SK-MEL-5 (cell line): ENCODE data around the gene VSTM2B. TPM values are rescaled to one million over a fixed set of nuclear protein-coding genes. Genes with fewer than 3 reads are reported as not detected.
A peak's percentile ranks its signal among the peaks of the same experiment; 100 is the strongest.

Experiments used
- DNase-seq: peaks from one replicate; pipeline ENCODE4 v3.0.0-alpha.2; 2016; ENCODE audit warnings: low read depth, low spot score
- in situ Hi-C: cut with HindIII; loops from 2 replicates; pipeline ENCODE4 v1.10.0; 2016; ENCODE audit warnings: low sequenced_read_pairs, high pct_unique_total_duplicates, low pct_unique_long_range_greater_than_20kb
- total RNA-seq: library from RNA; depleted of rRNA; stranded (reverse); fragments of >200 nt; shearing (Covaris generic); gene quantifications from 2 replicates; pipeline ENCODE4 v1.2.3, GENCODE V29; 2014

The VSTM2B gene
- total RNA-seq, 1 experiment from 2014 or later: not detected

DNA sequence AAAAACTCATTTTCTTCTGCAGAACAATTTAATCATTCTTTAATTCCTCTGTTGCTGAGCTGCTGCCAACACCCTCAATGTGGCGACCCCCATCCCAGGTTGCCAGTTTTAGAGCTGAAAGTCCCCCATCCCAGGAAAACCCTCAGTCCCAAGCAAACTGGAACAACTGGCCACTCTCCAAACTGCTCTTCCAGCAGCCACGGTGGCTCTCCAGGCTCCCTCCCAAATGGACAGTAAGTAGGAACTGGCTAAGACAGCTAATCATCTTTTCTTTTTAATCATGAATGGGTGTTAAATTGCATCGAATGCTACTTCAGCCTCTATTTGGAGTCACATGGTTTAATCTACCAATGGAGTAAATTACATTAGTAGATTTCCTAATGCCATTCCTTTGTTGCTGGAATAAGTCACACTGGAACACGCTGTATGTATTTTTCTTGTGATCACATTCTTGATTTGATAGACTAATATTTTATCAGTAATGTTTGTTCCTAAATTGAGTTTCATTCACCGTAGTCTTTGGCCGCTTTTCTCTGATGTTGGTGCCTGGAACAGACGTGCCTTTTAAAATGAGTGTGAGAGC is 33.7 kb upstream of the VSTM2B start:
- in situ Hi-C loops: no loop called here
- DNase-seq: no peak

DNA sequence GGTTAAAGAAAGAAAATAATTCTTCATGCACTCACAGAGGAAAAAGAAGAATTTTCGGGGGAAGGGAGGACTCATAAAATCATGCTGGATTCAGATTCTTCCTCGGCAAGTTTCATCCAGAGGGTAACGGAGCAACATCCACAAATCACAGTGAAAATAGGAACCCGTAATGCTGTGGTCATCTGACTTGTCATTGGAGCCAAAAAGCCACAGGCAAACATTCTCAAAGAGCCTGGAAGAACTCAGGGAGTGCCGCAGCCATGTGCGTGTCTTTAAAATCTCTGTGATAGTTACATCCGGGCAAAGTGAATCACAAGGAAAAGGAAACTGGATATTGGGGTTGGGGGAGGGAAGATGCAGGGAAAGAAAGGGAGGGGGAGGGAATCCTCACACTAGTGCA is 33.0 kb upstream of the VSTM2B start:
- in situ Hi-C loops: no loop called here
- peak; percentile 40 for DNase-seq

DNA sequence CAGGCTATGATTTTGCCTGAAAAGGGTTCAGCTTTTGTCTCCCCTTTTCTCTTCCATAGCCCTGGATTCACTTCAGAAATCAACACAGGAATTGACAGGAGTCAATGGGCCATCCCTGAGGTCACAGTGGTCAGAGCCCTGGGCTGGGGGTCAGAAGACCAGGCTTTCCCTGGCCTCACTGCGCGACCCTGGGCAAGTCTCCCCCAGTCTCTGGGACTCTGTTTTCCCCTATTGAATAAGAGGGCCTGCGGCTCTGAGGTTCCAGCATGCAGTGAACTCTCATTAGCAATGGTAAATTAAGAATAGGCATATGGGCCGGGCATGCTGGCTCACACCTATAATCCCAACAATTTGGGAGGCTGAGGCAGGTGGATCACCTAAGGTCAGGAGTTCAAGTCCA is 30.7 kb upstream of the VSTM2B start:
- in situ Hi-C loops: no loop called here
- no peak for DNase-seq

DNA sequence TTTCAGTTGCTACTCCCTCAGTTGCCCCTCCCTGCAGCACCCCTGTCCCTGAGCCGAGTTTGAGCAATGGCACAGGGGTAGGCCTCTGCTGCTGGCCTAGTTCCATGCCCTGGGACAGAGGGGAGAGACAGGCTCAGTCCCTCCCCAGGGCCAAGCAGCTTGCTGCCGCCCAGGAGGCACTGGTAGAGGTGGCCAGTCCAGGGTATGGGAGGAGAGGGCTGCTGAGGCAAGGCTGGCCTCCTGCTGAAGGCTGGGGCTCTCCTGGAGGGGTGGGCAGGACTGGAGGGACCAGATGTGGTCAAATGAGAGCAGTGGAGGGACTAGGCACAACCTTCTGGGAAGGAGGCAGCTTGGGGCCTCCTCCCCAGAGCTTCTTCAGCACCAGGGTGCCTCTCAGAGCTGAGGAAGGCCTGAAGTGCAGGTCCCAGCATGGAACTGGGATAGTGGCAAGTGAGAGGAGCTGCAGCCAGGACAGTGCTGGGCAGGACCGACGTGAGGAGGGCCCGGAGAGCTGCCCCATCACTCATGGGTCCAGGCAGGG is 29.8 kb upstream of the VSTM2B start:
- no peak for DNase-seq
- in situ Hi-C loops: no loop called here

DNA sequence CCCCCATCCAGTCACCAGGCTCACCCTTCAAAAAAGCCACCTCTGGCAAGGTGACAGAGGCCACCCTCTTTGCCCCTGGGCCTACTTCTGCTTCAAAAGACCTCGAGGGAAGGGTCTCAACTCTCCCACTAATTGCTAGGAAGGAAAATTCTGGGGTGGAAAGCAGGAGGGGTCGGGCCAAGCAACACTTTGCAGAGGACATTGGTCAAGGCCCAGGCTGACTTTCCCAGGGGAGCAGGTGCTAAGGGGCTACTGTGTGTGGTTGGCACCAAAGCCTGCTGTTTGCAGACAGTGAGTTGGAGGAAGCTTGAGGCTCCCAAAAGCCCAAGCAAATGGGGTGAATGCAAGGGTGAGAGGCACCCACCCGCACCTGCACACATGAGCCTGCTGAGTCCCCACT is 28.6 kb upstream of the VSTM2B start:
- in situ Hi-C loops: no loop called here
- no peak for DNase-seq

DNA sequence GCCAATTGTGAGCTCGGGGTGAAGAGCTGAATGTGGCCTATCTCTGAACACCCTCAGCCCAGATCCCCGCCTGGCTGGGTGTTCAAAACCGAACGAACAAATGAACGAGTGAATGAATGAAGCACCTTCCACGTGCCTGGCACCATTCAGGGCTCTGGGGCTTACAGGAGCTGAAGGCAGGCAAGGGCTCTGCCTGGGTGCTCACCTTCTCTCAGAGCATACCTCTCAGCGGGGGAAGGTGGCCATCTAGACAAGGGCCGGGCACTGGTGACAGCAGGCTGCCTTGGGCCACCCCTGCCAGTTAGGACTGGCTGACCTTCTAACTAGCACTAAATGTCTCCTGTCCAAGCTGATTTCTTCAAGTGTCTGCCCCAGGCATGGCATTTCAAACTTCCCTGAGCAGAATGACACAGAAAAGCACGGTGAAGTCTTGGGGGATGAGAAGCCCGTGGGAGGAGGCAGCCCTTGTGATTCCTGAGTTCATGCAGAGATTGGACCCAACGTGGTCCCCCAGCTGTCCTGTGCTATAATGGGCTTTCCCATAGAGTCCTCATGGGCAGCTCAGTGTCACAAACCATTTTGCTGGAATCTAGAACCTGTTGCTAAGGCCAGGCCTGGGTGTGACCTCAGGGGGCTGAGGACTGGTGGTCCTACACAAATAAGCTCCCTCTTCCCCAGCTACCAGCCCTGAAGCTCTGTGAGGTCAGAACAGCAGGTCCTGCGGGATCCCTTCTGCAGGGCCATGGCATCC is 27.9 kb upstream of the VSTM2B start:
- DNase-seq: no peak
- in situ Hi-C loops: no loop called here

DNA sequence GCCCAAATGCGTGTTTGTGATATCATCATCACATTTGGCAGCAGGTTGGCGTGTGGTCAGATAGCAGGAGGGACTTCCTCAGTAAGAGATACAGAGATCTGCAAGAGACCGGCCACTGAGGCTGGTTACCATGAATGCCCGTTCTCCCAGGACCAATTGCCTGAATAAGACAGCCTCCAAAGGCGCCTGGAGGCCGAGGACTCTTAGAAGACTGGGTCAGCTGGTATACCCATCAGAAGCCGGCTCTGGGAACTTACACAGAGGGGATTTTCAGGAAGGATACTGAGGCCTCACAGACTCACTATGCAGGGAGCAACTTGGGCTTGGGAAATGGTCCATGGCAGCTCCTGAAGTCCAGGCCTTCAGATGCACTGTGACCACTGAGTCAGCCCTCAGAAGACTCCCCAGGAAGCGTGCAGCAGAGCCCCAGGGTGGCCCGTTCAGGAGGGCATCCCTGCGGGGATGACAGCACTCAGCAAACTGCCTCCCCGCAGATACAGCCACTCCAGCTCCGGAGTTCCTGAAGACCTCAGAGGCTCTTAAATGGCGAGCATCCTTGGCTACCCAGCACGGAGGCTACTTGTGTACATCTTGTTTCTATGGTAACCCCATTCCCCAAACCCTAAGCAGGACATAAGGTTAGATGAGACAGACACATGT is 26.4 kb upstream of the VSTM2B start:
- in situ Hi-C loops: no loop called here
- no peak for DNase-seq

DNA sequence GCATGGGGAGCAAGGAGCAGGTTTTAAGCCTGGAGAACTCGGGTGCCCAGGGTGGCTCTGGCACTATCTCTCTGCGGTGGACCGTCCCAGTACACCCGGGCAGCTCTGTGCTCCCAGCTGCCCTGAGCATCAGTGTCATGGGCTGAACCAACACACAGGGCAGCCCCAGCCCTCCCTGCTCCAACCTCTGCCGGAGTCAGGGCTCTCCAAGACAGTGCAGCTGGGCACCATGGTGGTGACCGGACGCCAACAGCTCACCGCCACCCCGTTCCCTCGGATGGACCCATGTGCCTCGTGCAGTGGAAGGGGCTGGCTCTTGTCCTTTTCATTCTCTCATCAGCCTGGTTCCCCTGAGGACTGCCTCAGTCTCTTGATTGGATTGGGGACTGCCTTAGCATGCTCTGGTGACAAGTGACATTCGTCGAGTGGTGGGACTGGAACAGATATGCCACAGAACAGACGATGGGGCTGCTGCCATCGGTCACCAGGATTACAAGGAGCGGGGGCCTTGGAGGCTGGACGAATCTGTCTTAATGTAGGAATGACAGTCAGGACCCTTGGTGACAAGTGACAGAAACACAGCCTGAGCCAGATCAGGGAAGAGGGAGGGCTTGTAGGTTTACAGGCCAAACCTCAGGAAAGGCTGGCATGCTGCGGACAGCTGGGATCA is 25.7 kb upstream of the VSTM2B start:
- in situ Hi-C loops: no loop called here
- no peak for DNase-seq

DNA sequence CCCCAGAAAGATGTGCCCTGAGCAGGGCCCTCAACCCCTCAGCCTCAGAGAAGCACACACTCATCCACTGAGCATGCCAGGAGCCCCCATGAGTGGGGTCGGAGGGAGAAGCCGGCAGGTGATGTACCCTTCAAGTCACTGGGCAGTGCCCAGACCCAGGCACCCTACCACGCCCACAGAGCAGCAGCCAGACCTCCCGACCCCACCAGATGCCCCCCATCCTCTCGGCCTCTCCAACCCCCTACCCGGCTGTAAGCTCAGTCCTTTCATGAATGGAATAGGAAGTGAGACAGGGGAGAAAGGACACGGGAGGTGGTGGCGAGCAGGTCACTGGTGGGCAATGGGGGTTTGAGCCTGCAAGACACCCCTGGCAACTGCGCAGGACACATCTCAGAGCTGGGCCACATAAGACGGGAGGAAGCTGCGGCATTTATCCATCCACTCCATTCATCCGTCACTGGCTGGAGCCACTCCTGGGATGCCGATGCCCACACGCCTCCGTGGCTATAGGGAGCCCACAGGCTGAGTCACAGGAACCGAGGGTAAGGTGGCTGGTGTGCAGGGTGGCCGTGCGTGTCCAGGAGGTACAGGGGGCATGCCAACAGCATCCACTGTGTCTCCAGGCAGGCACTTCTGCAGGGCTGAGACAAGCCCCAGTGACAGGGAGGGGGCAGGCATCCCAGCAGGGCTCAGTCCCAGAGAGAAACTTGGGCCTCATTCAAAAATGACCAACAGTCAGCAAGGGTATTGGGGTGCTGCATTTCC is 23.8 kb upstream of the VSTM2B start:
- in situ Hi-C loops: no loop called here
- no peak for DNase-seq

DNA sequence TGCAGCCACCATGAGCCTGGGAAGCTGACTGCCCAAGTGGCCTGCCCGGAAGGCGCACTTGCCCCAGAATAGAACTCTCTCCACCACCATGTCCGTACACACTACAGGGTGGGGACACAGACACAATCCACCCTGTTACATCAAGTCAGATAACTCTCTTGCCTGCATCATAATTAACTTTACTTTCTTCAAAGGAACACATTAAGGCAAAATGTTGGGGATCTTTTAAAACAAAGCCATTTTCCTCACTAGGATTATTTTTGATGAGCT is 23.3 kb upstream of the VSTM2B start:
- DNase-seq: no peak
- in situ Hi-C loops: no loop called here

DNA sequence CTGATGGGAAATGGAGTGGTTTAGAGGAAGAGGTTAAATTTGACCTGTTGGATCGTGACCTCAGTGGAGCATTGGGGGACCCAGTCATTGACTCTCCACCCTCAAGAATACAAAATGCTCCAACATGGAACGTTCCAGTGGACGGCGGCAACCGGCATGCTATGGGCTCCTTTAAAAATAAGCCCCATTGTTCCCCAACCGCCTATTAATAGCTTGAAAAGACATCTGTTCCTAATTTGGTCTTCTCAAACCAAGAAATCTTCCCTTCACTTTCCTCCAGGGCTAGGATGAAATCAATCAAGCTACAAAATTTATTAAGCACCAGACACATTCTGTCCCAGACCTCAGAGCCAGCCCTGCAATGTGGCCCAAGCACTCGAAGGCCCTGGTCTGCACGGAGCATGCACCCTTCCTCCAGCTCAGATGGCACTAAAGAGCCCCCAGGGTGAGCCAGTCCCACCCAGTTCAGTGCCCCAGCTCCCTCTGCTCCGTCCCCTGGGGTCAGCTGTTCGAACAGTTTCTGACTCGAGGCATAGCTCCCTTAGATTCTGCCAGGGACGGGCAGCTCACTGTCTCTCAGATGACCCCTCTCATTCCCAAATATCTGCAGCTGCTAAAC is 22.5 kb upstream of the VSTM2B start:
- in situ Hi-C loops: no loop called here
- DNase-seq: no peak

DNA sequence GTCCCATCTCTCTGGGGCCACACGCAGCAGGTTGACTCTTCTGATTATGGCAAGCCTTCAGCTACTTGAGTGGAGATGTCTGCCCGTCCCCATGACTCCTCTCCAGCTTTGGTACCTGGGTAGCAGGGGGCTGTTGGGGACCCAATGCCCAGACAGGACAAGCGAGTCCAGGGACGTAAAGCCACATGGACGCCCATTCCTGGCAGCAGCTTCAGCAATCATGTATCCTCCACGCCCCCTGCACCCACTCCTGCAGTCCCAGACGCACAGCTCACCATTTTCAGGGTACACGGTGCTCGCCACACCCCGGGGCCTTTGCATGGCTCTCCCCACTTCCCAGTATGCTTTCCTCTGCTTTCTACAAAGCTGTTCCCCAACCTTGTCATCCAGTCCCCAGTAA is 22.0 kb upstream of the VSTM2B start:
- in situ Hi-C loops: no loop called here
- DNase-seq: no peak

DNA sequence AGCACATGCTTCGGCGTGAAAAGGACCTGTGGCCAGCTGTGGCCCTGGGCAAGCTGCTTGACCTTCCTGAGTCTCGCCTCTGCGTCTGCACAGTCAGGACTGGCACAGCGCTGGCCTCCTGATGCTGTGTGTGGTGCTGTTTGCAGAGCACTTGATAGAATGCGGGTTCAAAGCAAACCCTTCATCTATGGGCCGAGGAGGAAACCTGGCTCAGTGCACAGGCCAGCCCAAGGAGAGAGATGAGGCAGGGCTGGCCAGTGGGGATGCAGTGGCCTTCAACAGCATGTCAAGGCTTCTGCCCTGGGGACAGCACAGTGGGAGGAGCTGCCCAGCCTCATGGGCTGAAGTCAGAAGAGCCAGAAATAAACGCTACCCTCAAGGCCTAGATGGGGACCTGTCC is 21.3 kb upstream of the VSTM2B start:
- in situ Hi-C loops: no loop called here
- DNase-seq: no peak

DNA sequence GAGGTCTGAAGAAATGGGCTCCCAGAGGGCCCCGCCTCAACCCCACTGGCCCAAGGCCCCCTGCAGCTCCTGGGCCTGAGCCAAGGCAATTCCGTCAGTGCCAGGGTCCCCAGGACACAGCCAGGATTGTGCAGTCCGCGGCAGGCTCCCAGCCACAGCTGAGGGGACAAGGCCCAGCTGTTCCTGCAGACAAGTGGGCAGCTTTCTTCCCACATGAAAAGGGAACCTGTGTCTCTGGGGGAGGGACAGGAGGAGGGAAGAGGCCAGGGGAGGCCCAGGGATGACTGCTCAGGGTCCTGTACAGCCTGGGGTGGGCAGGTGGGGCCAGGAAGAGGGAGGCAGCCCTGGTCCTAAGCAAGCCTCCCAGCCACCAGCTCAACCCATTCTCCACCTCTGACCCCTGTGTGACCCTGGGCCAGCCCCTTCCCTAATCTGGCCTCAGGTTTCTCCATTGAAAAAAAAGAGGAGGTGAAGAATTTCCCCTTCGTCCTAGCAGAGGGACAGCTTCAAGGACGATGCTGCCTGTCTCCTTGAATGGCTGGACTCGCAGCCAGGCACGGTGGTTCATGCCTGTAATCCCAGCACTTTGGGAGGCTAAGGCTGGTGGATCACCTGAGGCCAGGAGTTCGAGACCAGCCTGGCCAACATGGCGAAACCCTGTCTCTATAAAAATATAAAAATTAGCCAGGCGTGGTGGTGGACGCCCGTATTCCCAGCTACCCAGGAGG is 20.5 kb upstream of the VSTM2B start:
- DNase-seq: no peak
- in situ Hi-C loops: no loop called here

DNA sequence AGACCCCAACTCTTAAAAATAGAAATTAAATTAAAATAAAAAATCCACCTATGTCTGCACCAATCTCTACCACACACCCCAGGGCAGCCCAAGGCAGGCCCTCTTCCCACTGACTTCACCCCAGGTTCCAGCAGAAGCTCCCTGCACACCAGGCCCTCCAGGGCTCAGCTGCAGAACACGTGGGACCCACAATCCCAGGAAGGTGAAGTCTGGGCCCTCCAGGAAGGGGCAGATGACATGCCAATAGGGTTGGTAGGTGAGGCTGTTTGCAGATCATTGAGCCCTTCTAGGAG is 19.2 kb upstream of the VSTM2B start:
- in situ Hi-C loops: no loop called here
- no peak for DNase-seq

DNA sequence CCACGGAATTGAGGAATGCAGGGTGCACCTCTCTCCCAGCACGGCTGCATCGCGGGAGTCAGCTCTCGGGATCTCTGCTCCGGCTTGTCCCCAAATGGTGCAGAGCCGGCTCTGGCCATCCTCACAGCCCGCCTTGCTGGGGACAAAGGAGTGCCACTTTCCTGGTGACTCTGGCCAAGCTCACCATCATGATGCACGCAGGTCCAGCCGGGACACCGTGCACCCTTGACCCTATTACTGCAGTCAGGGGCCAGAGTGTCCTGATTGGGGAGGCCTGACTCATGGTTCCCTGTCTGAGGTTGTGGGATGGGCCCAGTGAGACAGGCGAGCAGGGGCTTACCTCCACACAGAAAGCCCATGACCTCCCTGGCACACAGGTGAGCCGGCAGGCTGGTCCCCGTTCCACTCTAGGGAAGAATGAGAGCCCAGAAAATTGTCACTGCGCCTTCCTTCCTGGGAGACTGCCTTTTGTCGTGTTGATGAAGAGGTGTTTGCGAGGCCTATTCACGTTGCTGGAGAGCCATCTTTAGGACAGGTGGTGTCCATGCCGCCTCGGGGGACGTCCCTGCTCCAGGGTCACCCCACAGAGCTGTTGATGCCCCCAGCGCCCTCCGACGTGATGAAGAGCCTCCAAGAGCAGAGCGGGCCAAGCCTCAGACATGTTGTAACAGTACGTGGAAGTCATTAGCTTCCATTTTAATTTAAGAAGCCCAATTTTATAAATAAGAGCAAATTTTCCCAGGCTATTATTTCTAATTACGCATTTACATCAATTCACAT is 18.5 kb upstream of the VSTM2B start:
- in situ Hi-C loops: no loop called here

More for the DNA sequence above, 18.5 kb upstream of the VSTM2B start:
- DNase-seq: no peak
